GM18517 (cell line): ENCODE results near the gene SCD.

Experiments used
- ATAC-seq: cut with Tn5 transposase; IDR thresholded peaks from one replicate; pipeline ENCODE4 v1.9.1; 2021; ENCODE audit warnings: mild to moderate bottlenecking, moderate library complexity; ENCODE audit not compliant: unreplicated experiment

Gene SCD

GRCh38 chr10:100391163-100392002, 44.4 kb downstream of the SCD start:
- ATAC-seq = no peak

GRCh38 chr10:100392686-100393003, 45.6 kb downstream of the SCD start:
- ATAC-seq = no peak

- ATAC-seq = no peak
Measured at GRCh38 chr10:100395626-100396025, 48.6 kb downstream of the SCD start.

- no peak for ATAC-seq
Measured at GRCh38 chr10:100396605-100397004, 49.6 kb downstream of the SCD start.

GRCh38 chr10:100401631-100402328, 54.7 kb downstream of the SCD start:
- no peak for ATAC-seq

- no peak for ATAC-seq
Measured at GRCh38 chr10:100403734-100404133, 56.7 kb downstream of the SCD start.

- ATAC-seq = no peak
Measured at GRCh38 chr10:100413173-100413572, 66.1 kb downstream of the SCD start.
